Hepatocyte (in vitro differentiated cells): ENCODE measurements around the gene DENND1A.

Source experiments
- EZH2 ChIP-seq: fragments of 200-600 bp; sonication (generic); IDR thresholded peaks from 2 replicates; pipeline ENCODE4 v1.6.1; 2016; ENCODE audit warnings: antibody characterized with exemption, mild to moderate bottlenecking, borderline replicate concordance
- EZH2phosphoT487 ChIP-seq: fragments of 200-600 bp; sonication (generic); IDR thresholded peaks from one replicate; pipeline ENCODE4 v1.6.1; 2018; ENCODE audit warnings: antibody characterized with exemption, mild to moderate bottlenecking, low read depth, moderate library complexity; ENCODE audit not compliant: unreplicated experiment, severe bottlenecking
- TF ChIP-seq, protein P1 (sequence below): fragments of 200-600 bp; sonication (generic); IDR thresholded peaks from 2 replicates; pipeline ENCODE4 v1.5.1; 2016; ENCODE audit warnings: antibody characterized with exemption, mild to moderate bottlenecking; ENCODE audit not compliant: poor library complexity

DNA sequence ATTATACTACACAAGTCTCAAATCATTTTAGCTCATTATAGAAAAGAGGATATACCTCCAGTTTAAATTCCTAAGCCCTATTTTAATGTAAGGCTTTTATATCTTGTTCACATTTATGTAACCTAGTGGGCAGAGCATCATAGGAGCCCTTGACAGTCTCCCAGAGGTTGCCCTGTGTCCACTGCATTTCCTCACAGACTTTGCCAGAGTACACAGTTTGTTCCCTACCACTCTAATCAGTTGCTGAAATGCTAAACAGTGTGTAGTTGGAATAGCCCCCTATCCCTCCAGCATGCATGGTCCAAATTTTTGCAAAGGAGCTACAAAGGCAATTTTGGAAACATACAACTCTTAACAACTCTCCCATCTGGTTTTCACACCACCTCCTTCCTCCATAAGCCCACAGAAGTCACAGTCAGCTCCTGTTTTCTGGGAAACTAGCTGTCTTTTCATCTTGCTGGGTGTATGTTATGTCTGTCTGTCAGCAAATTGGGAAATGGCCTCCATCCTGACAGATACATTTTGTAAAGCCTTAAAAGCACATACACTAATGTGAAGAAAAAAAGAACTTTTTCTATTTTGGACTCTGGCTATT lies 212.2 kb downstream of the DENND1A start:
- TF ChIP-seq, protein P1, sequence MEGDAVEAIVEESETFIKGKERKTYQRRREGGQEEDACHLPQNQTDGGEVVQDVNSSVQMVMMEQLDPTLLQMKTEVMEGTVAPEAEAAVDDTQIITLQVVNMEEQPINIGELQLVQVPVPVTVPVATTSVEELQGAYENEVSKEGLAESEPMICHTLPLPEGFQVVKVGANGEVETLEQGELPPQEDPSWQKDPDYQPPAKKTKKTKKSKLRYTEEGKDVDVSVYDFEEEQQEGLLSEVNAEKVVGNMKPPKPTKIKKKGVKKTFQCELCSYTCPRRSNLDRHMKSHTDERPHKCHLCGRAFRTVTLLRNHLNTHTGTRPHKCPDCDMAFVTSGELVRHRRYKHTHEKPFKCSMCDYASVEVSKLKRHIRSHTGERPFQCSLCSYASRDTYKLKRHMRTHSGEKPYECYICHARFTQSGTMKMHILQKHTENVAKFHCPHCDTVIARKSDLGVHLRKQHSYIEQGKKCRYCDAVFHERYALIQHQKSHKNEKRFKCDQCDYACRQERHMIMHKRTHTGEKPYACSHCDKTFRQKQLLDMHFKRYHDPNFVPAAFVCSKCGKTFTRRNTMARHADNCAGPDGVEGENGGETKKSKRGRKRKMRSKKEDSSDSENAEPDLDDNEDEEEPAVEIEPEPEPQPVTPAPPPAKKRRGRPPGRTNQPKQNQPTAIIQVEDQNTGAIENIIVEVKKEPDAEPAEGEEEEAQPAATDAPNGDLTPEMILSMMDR, result no peak
- TF ChIP-seq EZH2 (no peak), EZH2phosphoT487 (no peak)
